ENCODE measurements around the gene LEPR. TPM values are rescaled to one million over a fixed set of nuclear protein-coding genes. Genes with fewer than 3 reads are reported as not detected.

LEPR gene
- total and polyA plus RNA-seq, 4 donors, result 42.0 to 103 (median 72.7) TPM

- H3K36me3 ChIP-seq (ENCODE audit: control insufficient read depth in 4 of 4, insufficient read depth in 3 of 4, low read depth in 1 of 4, low read length in 3 of 4), result no peaks in the 10 kb centered on the region
- no peak for DNase-seq (ENCODE audit: low spot score)
- H3K9ac ChIP-seq (ENCODE audit: low read depth in 1 of 2, low read length in 2 of 2), result no peak overlapping the region
- H3K9me3 ChIP-seq (ENCODE audit: control insufficient read depth in 4 of 4, low read length in 3 of 4), result no peaks in the 10 kb centered on the region
- H3K27me3 ChIP-seq (ENCODE audit: control insufficient read depth in 4 of 4, insufficient read depth in 4 of 4, low read length in 3 of 4), result no peaks in the 10 kb centered on the region
- H3K4me3 ChIP-seq (ENCODE audit: low read depth in 1 of 3, low read length in 3 of 3), result no peak overlapping the region
- TF ChIP-seq ZBTB33 (IDR thresholded peaks at IDR 0.05), result no peak
- H3K4me1 ChIP-seq (ENCODE audit: control insufficient read depth in 4 of 4, insufficient read depth in 4 of 4, low read length in 3 of 4), result peaks cover 0 to 3% (median 0%) of the 10 kb centered on the region in 4 donors
- no peak overlapping the region for H3K27ac ChIP-seq (ENCODE audit: low read depth in 1 of 2, low read length in 2 of 2)
These were observed 37.4 kb downstream of the LEPR start for GRCh38 chr1:65457868-65458267.

GRCh38 chr1:65458730-65459396 is 38.4 kb downstream of the LEPR start:
- 66% methylated on average over 2 of the region's 2 CpGs for WGBS

More at GRCh38 chr1:65458730-65459396, 38.4 kb downstream of the LEPR start:
- peaks cover 0 to 3% (median 0%) of the 10 kb centered on the region in 4 donors for H3K4me1 ChIP-seq (ENCODE audit: control insufficient read depth in 4 of 4, insufficient read depth in 4 of 4, low read length in 3 of 4)
- no peak overlapping the region for H3K27ac ChIP-seq (ENCODE audit: low read depth in 1 of 2, low read length in 2 of 2)
- DNase-seq (ENCODE audit: low spot score), result no peak
- no peaks in the 10 kb centered on the region for H3K36me3 ChIP-seq (ENCODE audit: control insufficient read depth in 4 of 4, insufficient read depth in 3 of 4, low read depth in 1 of 4, low read length in 3 of 4)
- H3K9me3 ChIP-seq (ENCODE audit: control insufficient read depth in 4 of 4, low read length in 3 of 4), result no peaks in the 10 kb centered on the region
- no peak overlapping the region for H3K9ac ChIP-seq (ENCODE audit: low read depth in 1 of 2, low read length in 2 of 2)
- H3K4me3 ChIP-seq (ENCODE audit: low read depth in 1 of 3, low read length in 3 of 3), result no peak overlapping the region
- TF ChIP-seq ATF3 (IDR thresholded peaks at IDR 0.05), result no peak
- no peak for TF ChIP-seq JUND (IDR thresholded peaks at IDR 0.05)
- no peak for TF ChIP-seq MAX (IDR thresholded peaks at IDR 0.05)
- TF ChIP-seq CTCF (IDR thresholded peaks at IDR 0.05; ENCODE audit: low read depth, low read length, missing input control), result no peak
- TF ChIP-seq YY1 (IDR thresholded peaks at IDR 0.05), result no peak
- no peak for TF ChIP-seq GABPA (IDR thresholded peaks at IDR 0.05 in 1 of 2, conservative IDR thresholded peaks at IDR 0.05 in 1 of 2)
- no peak for TF ChIP-seq ZBTB33 (IDR thresholded peaks at IDR 0.05)
- TF ChIP-seq REST (IDR thresholded peaks at IDR 0.05), result no peak
- no peak for TF ChIP-seq EGR1 (IDR thresholded peaks at IDR 0.05; ENCODE audit: low read depth in 2 of 2)
- no peak for TF ChIP-seq HNF4A (conservative IDR thresholded peaks at IDR 0.05)
- no peak for TF ChIP-seq FOXA1 (IDR thresholded peaks at IDR 0.05)
- no peak for TF ChIP-seq FOXA2 (IDR thresholded peaks at IDR 0.05)
- no peak for TF ChIP-seq RXRA (IDR thresholded peaks at IDR 0.05)
- TF ChIP-seq RAD21 (IDR thresholded peaks at IDR 0.05), result no peak
- TF ChIP-seq TAF1 (conservative IDR thresholded peaks at IDR 0.05), result no peak
- no peaks in the 10 kb centered on the region for H3K27me3 ChIP-seq (ENCODE audit: control insufficient read depth in 4 of 4, insufficient read depth in 4 of 4, low read length in 3 of 4)

Data from liver (tissue), 9 donors.